ENCODE data around the gene KANK4.

GRCh38 chr1:62304975-62305374, 14.3 kb downstream of the KANK4 start:
- no peak for TF ChIP-seq POLR2AphosphoS5 (IDR thresholded peaks at IDR 0.05; ENCODE audit: borderline replicate concordance, low read depth, low read length)
- TF ChIP-seq EZH2 (IDR thresholded peaks at IDR 0.05), result no peak
- TF ChIP-seq FOXP2 (optimal IDR thresholded peaks at IDR 0.05; ENCODE audit: control extremely low read depth, extremely low read length, insufficient read depth), result no peak

Data from SK-N-MC (cell line).